K562 (cell line): Measurements from ENCODE around the gene OR2B2. TPM values are rescaled to one million over a fixed set of nuclear protein-coding genes. Genes with fewer than 3 reads are reported as not detected.

Source experiments
- CBFA2T3 ChIP-seq: fragments of 450-650 bp; IDR thresholded peaks from 2 replicates; pipeline ENCODE4 v1.6.1; 2017
- CXXC5 ChIP-seq: fragments of 250-450 bp; sonication (Bioruptor Pico); IDR thresholded peaks from 2 replicates; pipeline ENCODE4 v1.8.0; 2022; ENCODE audit warnings: inconsistent platforms, mild to moderate bottlenecking, moderate library complexity
- E2F4 ChIP-seq: sonication (generic); formaldehyde crosslinking; IDR thresholded peaks from 2 replicates; pipeline ENCODE4 v1.8.0; 2022; ENCODE audit warnings: mild to moderate bottlenecking, low read depth, missing genetic modification reagents
- EHMT2 ChIP-seq: fragments of 450-650 bp; IDR thresholded peaks from 2 replicates; pipeline ENCODE4 v1.6.1; 2018; ENCODE audit warnings: antibody characterized with exemption
- GTF3C2 ChIP-seq: IDR thresholded peaks from 3 replicates; pipeline ENCODE4 v1.6.1; 2011; ENCODE audit warnings: borderline replicate concordance, mild to moderate bottlenecking, moderate library complexity; ENCODE audit not compliant: insufficient read length; ENCODE audit errors: extremely low read depth
- HES1 ChIP-seq: fragments of 450-650 bp; IDR thresholded peaks from 2 replicates; pipeline ENCODE4 v1.6.1; 2016; ENCODE audit warnings: low read depth, mild to moderate bottlenecking, moderate library complexity
- MNT ChIP-seq, 2 experiments: fragments of 450-650 bp; conservative IDR thresholded peaks; 2 replicates each; pipeline ENCODE4 v1.6.1; 2017; ENCODE audit warnings: mild to moderate bottlenecking in 2 of 2, moderate library complexity in 2 of 2
- NFYB ChIP-seq: IDR thresholded peaks from 2 replicates; pipeline ENCODE4 v1.6.1; 2011; ENCODE audit warnings: mild to moderate bottlenecking, moderate library complexity; ENCODE audit not compliant: insufficient read length; ENCODE audit errors: extremely low read depth
- NRF1 ChIP-seq, 2 experiments: fragments of 450-650 bp; IDR thresholded peaks in 1 of 2; conservative IDR thresholded peaks in 1 of 2; 2 replicates each; pipeline ENCODE4 v1.6.1; 2014; ENCODE audit warnings: mild to moderate bottlenecking in 2 of 2
- PHB ChIP-seq: fragments of 250-450 bp; sonication (Bioruptor Pico); IDR thresholded peaks from 2 replicates; pipeline ENCODE4 v1.5.0; 2021
- PKNOX1 ChIP-seq: fragments of 450-650 bp; IDR thresholded peaks from 2 replicates; pipeline ENCODE4 v1.6.1; 2016
- RBM22 ChIP-seq: fragments of 200-400 bp; formaldehyde crosslinking; IDR thresholded peaks from 2 replicates; pipeline ENCODE4 v1.6.1; 2018; ENCODE audit warnings: low read length, low read depth; ENCODE audit not compliant: poor library complexity, severe bottlenecking
- RNF2 ChIP-seq: sonication (generic); IDR thresholded peaks from 2 replicates; pipeline ENCODE4 v1.6.1; 2016
- SRF ChIP-seq, 2 experiments: fragments of 250-450, 450-650 bp in 1 of 2; sonication (Bioruptor Pico) in 1 of 2; sonication (generic) in 1 of 2; formaldehyde crosslinking; IDR thresholded peaks; 2 replicates each; pipeline versions ENCODE4 v1.5.0 to v1.5.1; 2020 to 2022; ENCODE audit warnings: mild to moderate bottlenecking in 1 of 2, missing genetic modification reagents in 1 of 2
- TFAM ChIP-seq: fragments of 250-450 bp; sonication (Bioruptor Pico); conservative IDR thresholded peaks from 2 replicates; pipeline ENCODE4 v1.5.0; 2021; ENCODE audit warnings: mild to moderate bottlenecking, moderate library complexity
- ZHX1 ChIP-seq: fragments of 150-350 bp; conservative IDR thresholded peaks from 2 replicates; pipeline ENCODE4 v1.6.1; 2014; ENCODE audit warnings: low read length
- ZNF668 ChIP-seq: fragments of 250-450 bp; sonication (Bioruptor Pico); IDR thresholded peaks from 2 replicates; pipeline ENCODE4 v1.8.0; 2022; ENCODE audit warnings: mild to moderate bottlenecking, inconsistent platforms
- polyA plus RNA-seq, 8 experiments: library from polyadenylated mRNA; depleted of rRNA in 4 of 8; stranded (reverse) in 5 of 8; unstranded in 3 of 8; fragments of >200 nt; fragmentation: Nextera tagmentation in 2 of 8; fragmentation: Illumina TruSeq in 1 of 8; extraction: Ambion mirVana in 2 of 8; extraction: Trizol in 1 of 8; gene quantifications; 2 replicates each; pipeline versions ENCODE4 v1.2.1 to v1.2.3, GENCODE V29; 2011 to 2014; ENCODE audit warnings: inconsistent platforms in 1 of 8, missing spikeins in 1 of 8
- total RNA-seq, 7 experiments: library from RNA; depleted of rRNA in 6 of 7; stranded (reverse); fragments of >200 nt in 6 of 7; fragmentation: Illumina TruSeq in 2 of 7; extraction: Trizol in 2 of 7; gene quantifications; 2 replicates each; pipeline versions ENCODE4 v1.2.1 to v1.2.3, GENCODE V29; 2011 to 2021; ENCODE audit warnings: low replicate concordance in 1 of 7

OR2B2 gene
- total and polyA plus RNA-seq, 9 of the 15 experiments (the other 6 are each of a cell fraction or from before 2014, with no cell fraction given), result 0.24 TPM; not detected in 8

- TF ChIP-seq GTF3C2, result no peak
- TF ChIP-seq SRF (CRISPR knock-in tag; IDR thresholded peaks at IDR 0.05), result no peak
- no peak for TF ChIP-seq EHMT2
- TF ChIP-seq RBM22, result no peak
- no peak for TF ChIP-seq NFYB
- TF ChIP-seq RNF2, result no peak
- no peak for TF ChIP-seq CXXC5 (CRISPR knock-in tag)
- TF ChIP-seq PHB, result no peak
- TF ChIP-seq HES1, result no peak
- TF ChIP-seq ZNF668 (CRISPR knock-in tag), result no peak
- TF ChIP-seq E2F4 (CRISPR knock-in tag), result no peak
- no peak for TF ChIP-seq MNT (conservative IDR thresholded peaks at IDR 0.05)
- no peak for TF ChIP-seq CBFA2T3
- peak; percentile 40 to 50; a peak in 2 of 4 replicates for TF ChIP-seq NRF1 (conservative IDR thresholded peaks at IDR 0.05 in 1 of 2, IDR thresholded peaks at IDR 0.05 in 1 of 2)
- no peak for TF ChIP-seq TFAM (CRISPR knock-in tag)
- TF ChIP-seq ZHX1, result no peak
- TF ChIP-seq PKNOX1, result no peak
Observed at GRCh38 chr6:27863962-27864905, 48.0 kb downstream of the OR2B2 start (continued).
